IMR-90 (cell line): ENCODE results near the gene GADD45A. TPM values are rescaled to one million over a fixed set of nuclear protein-coding genes. Genes with fewer than 3 reads are reported as not detected.

Source experiments
- ATAC-seq: fragments of 200-7000 bp; cut with Tn5 transposase; 2 replicates; pipeline ENCODE4 v1.9.1; 2020; ENCODE audit warnings: low read depth, mild to moderate bottlenecking, moderate library complexity
- BruUV-seq: library from RNA; stranded (reverse); fragments of 400-500 nt; replicated peaks from 2 replicates; lab custom pipeline; 2021; lab: Mats Ljungman, UMichigan
- CTCF ChIA-PET: fragments of 300-600 bp; formaldehyde crosslinking; extraction: SDS; loops from one replicate; lab custom pipeline; 2021; ENCODE audit warnings: antibody characterized with exemption; lab: Yijun Ruan, JAX
- POLR2A ChIA-PET: fragments of 300-600 bp; sonication (Branson Sonifier 250); formaldehyde crosslinking; loops from one replicate; lab custom pipeline; 2022; ENCODE audit warnings: antibody characterized with exemption; ENCODE audit not compliant: unreplicated experiment; lab: Charles Lee
- DNase-seq: peaks from one replicate; pipeline ENCODE4 v3.0.0; 2013
- H2AFZ ChIP-seq: replicated peaks from 2 replicates; pipeline ENCODE3; 2013; ENCODE audit warnings: low read length, mild to moderate bottlenecking; ENCODE audit not compliant: poor library complexity
- H2AK5ac ChIP-seq: 2 replicates; pipeline ENCODE4 v1.6.1; 2013; ENCODE audit warnings: low read depth, low read length, inconsistent platforms
- H2AK9ac ChIP-seq: replicated peaks from 2 replicates; pipeline ENCODE3; 2013; ENCODE audit warnings: mild to moderate bottlenecking, low read depth, low read length, moderate library complexity; ENCODE audit not compliant: poor library complexity
- H2BK120ac ChIP-seq: 2 replicates; pipeline ENCODE4 v1.6.1; 2013; ENCODE audit warnings: low read depth, low read length, inconsistent platforms
- H2BK15ac ChIP-seq: 3 replicates; pipeline ENCODE4 v1.6.1; 2013; ENCODE audit warnings: low read depth, low read length, inconsistent platforms
- H2BK20ac ChIP-seq: 2 replicates; pipeline ENCODE4 v1.6.1; 2013; ENCODE audit warnings: low read depth, mild to moderate bottlenecking, inconsistent platforms, low read length, moderate library complexity
- H2BK5ac ChIP-seq: 2 replicates; pipeline ENCODE4 v1.6.1; 2013; ENCODE audit warnings: mild to moderate bottlenecking, low read depth, low read length, inconsistent platforms; ENCODE audit not compliant: poor library complexity, severe bottlenecking
- H3K14ac ChIP-seq: replicated peaks from 2 replicates; pipeline ENCODE4 v1.6.1; 2013; ENCODE audit warnings: low read depth, low read length, inconsistent platforms
- H3K18ac ChIP-seq: 2 replicates; pipeline ENCODE4 v1.6.1; 2013; ENCODE audit warnings: low read depth, low read length, control low read depth
- H3K23ac ChIP-seq: 2 replicates; pipeline ENCODE4 v1.6.1; 2013; ENCODE audit warnings: low read depth, low read length, inconsistent platforms
- H3K27ac ChIP-seq: 2 replicates; pipeline ENCODE4 v1.5.1; 2013; ENCODE audit warnings: mild to moderate bottlenecking, control low read depth, low read length; ENCODE audit not compliant: insufficient read depth
- H3K27me3 ChIP-seq: 2 replicates; pipeline ENCODE4 v1.6.1; 2013; ENCODE audit warnings: low read length; ENCODE audit not compliant: control insufficient read depth, insufficient read depth
- H3K36me3 ChIP-seq: 2 replicates; pipeline ENCODE4 v1.6.1; 2013; ENCODE audit warnings: low read length, mixed read lengths; ENCODE audit not compliant: control insufficient read depth, insufficient read depth
- H3K4ac ChIP-seq: 2 replicates; pipeline ENCODE4 v1.6.1; 2013; ENCODE audit warnings: low read depth, low read length, inconsistent platforms
- H3K4me1 ChIP-seq: 2 replicates; pipeline ENCODE4 v1.6.1; 2013; ENCODE audit warnings: low read length, mixed read lengths; ENCODE audit not compliant: control insufficient read depth, insufficient read depth
- H3K4me2 ChIP-seq: 2 replicates; pipeline ENCODE4 v1.6.1; 2013; ENCODE audit warnings: low read depth, mild to moderate bottlenecking, control low read depth, low read length, moderate library complexity
- H3K4me3 ChIP-seq: 2 replicates; pipeline ENCODE4 v1.5.1; 2013; ENCODE audit warnings: low read depth, mild to moderate bottlenecking, control low read depth, low read length, moderate library complexity; ENCODE audit not compliant: insufficient read depth
- H3K56ac ChIP-seq: 2 replicates; pipeline ENCODE4 v1.6.1; 2013; ENCODE audit warnings: low read length, inconsistent platforms; ENCODE audit not compliant: insufficient read depth; ENCODE audit errors: extremely low read depth
- H3K79me1 ChIP-seq, 2 experiments: 2 replicates each; pipeline ENCODE4 v1.6.1; 2013; ENCODE audit warnings: low read length in 2 of 2, inconsistent platforms in 1 of 2, low read depth in 1 of 2
- H3K9ac ChIP-seq: 2 replicates; pipeline ENCODE4 v1.6.1; 2013; ENCODE audit warnings: low read depth, low read length, control low read depth
- H3K9me1 ChIP-seq: 2 replicates; pipeline ENCODE4 v1.6.1; 2013; ENCODE audit warnings: low read length, inconsistent platforms; ENCODE audit not compliant: insufficient read depth
- H3K9me3 ChIP-seq: 2 replicates; pipeline ENCODE4 v1.6.1; 2013; ENCODE audit warnings: low read length; ENCODE audit not compliant: control insufficient read depth, insufficient read depth
- H4K20me1 ChIP-seq: 2 replicates; pipeline ENCODE4 v1.6.1; 2013; ENCODE audit warnings: low read length, inconsistent platforms; ENCODE audit not compliant: insufficient read depth
- H4K5ac ChIP-seq: 2 replicates; pipeline ENCODE4 v1.6.1; 2013; ENCODE audit warnings: mild to moderate bottlenecking, low read depth, low read length, control low read depth
- H4K8ac ChIP-seq, 2 experiments: 2 replicates each; pipeline ENCODE4 v1.6.1; 2013; ENCODE audit warnings: low read depth in 2 of 2, low read length in 2 of 2, control low read depth in 1 of 2, inconsistent platforms in 1 of 2
- H4K91ac ChIP-seq: 2 replicates; pipeline ENCODE4 v1.6.1; 2013; ENCODE audit warnings: low read depth, low read length, inconsistent platforms; ENCODE audit not compliant: insufficient read depth
- BHLHE40 ChIP-seq: fragments of 150-350 bp; IDR thresholded peaks from 2 replicates; pipeline ENCODE4 v1.6.1; 2016; ENCODE audit warnings: mild to moderate bottlenecking, low read depth, low read length
- CEBPB ChIP-seq: IDR thresholded peaks from 2 replicates; pipeline ENCODE4 v1.6.1; 2012; ENCODE audit warnings: low read depth, low read length, improper control_type of control experiment
- CTCF ChIP-seq: conservative IDR thresholded peaks from 2 replicates; pipeline ENCODE4 v1.5.1; 2012; ENCODE audit warnings: mild to moderate bottlenecking, low read depth, low read length, improper control_type of control experiment
- FOS ChIP-seq: fragments of 150-350 bp; IDR thresholded peaks from 2 replicates; pipeline ENCODE4 v1.6.1; 2016; ENCODE audit warnings: low read depth, low read length
- MAZ ChIP-seq: IDR thresholded peaks from 2 replicates; pipeline ENCODE4 v1.6.1; 2012; ENCODE audit warnings: low read depth, mild to moderate bottlenecking, low read length, improper control_type of control experiment, moderate library complexity, borderline replicate concordance
- MXI1 ChIP-seq: IDR thresholded peaks from 2 replicates; pipeline ENCODE4 v1.6.1; 2012; ENCODE audit warnings: low read depth, mild to moderate bottlenecking, low read length, moderate library complexity, borderline replicate concordance
- NFE2L2 ChIP-seq: fragments of 150-350 bp; IDR thresholded peaks from 2 replicates; pipeline ENCODE4 v1.6.1; 2016; ENCODE audit warnings: low read depth, mild to moderate bottlenecking, low read length
- POLR2A ChIP-seq: IDR thresholded peaks from 2 replicates; pipeline ENCODE4 v1.6.1; 2012; ENCODE audit warnings: mild to moderate bottlenecking, low read depth, low read length
- RAD21 ChIP-seq: IDR thresholded peaks from 2 replicates; pipeline ENCODE4 v1.6.1; 2012; ENCODE audit warnings: low read length, improper control_type of control experiment
- RCOR1 ChIP-seq: IDR thresholded peaks from 2 replicates; pipeline ENCODE4 v1.6.1; 2012; ENCODE audit warnings: mild to moderate bottlenecking, low read length, improper control_type of control experiment; ENCODE audit not compliant: insufficient replicate concordance
- RFX5 ChIP-seq: IDR thresholded peaks from 2 replicates; pipeline ENCODE4 v1.8.0; 2012; ENCODE audit warnings: low read depth, mild to moderate bottlenecking, low read length, moderate library complexity
- SMC3 ChIP-seq: fragments of 150-350 bp; IDR thresholded peaks from 2 replicates; pipeline ENCODE4 v1.6.1; 2016; ENCODE audit warnings: low read depth, mild to moderate bottlenecking, antibody characterized with exemption, low read length, moderate library complexity
- USF2 ChIP-seq: fragments of 150-350 bp; IDR thresholded peaks from 2 replicates; pipeline ENCODE4 v1.6.1; 2017; ENCODE audit warnings: mild to moderate bottlenecking, antibody characterized with exemption, low read length, low read depth
- dilution Hi-C: fragments of 300-500 bp; cut with HindIII; formaldehyde crosslinking; loops from one replicate; pipeline ENCODE4 v1.14.3; 2018; ENCODE audit warnings: low sequenced_read_pairs; ENCODE audit not compliant: unreplicated experiment
- in situ Hi-C: fragments of 300-500 bp; cut with MboI; formaldehyde crosslinking; loops from 3 replicates; pipeline ENCODE4 v1.14.3; 2019; ENCODE audit warnings: low sequenced_read_pairs, inconsistent platforms, mixed read lengths
- intact Hi-C: fragments of 100-400 bp; cut with micrococcal nuclease; formaldehyde crosslinking; loops from 2 replicates; pipeline ENCODE4 v1.10.0; 2022
- polyA plus RNA-seq, 3 experiments: library from polyadenylated mRNA; depleted of rRNA; stranded (reverse); fragments of >200 nt; gene quantifications; 2 replicates each; pipeline ENCODE4 v1.2.3, GENCODE V29; 2012; ENCODE audit warnings: low replicate concordance in 1 of 3
- total RNA-seq: library from RNA; depleted of rRNA; stranded (reverse); fragments of >200 nt; gene quantifications from 2 replicates; pipeline ENCODE4 v1.2.3, GENCODE V29; 2012
- TF ChIP-seq, protein P1 (sequence below): fragments of 150-350 bp; IDR thresholded peaks from 2 replicates; pipeline ENCODE4 v1.6.1; 2016; ENCODE audit warnings: low read depth, mild to moderate bottlenecking, low read length, moderate library complexity, borderline replicate concordance

The GADD45A gene
- total and polyA plus RNA-seq, 2 of the 4 experiments (the other 2 are of a cell fraction), result 10.9 to 114 TPM

- TF ChIP-seq FOS (0 out of 2 replicates have a peak, but pooled peaks have one; percentile 12), NFE2L2 (0 out of 2 replicates have a peak, but pooled peaks have one; percentile 33), RFX5 (peak; percentile 34; the same call in 1 of the 2 replicates), CEBPB (no peak), MXI1 (peak; percentile 89; the same call in 1 of the 2 replicates)
These were observed at the start of gene GADD45A (continued) for GRCh38 chr1:67685067-67685557.

- H3K27ac ChIP-seq, result no peak overlapping the region
- ChIA-PET CTCF (interaction anchor here (0.6 kb wide), 1 partner anchor 8 kb away, joined by 6 read pairs; no protein-coding TSS in a partner anchor), POLR2A (no interaction called here)
- no peaks in the 10 kb centered on the region for H3K9me1 ChIP-seq
- H3K4me3 ChIP-seq, result no peak overlapping the region
- H2AK9ac ChIP-seq, result no peak overlapping the region
- no peak overlapping the region for H4K91ac ChIP-seq
- no peak overlapping the region for H2AFZ ChIP-seq
- H3K9ac ChIP-seq, result no peak overlapping the region
- no peak overlapping the region for H2BK5ac ChIP-seq
- in situ Hi-C loops, result no loop called here
- no peak overlapping the region for H3K56ac ChIP-seq
- H3K18ac ChIP-seq, result no peak overlapping the region
- H3K9me3 ChIP-seq, result no peaks in the 10 kb centered on the region
- no peaks in the 10 kb centered on the region for H3K79me1 ChIP-seq
- no peak overlapping the region for H3K4me2 ChIP-seq
- no peaks in the 10 kb centered on the region for H4K20me1 ChIP-seq
- no peak for ATAC-seq
- no peak overlapping the region for H3K14ac ChIP-seq
- intact Hi-C loops, result no loop called here
- BruUV-seq, result no TSS peak
- dilution Hi-C loops, result no loop called here
- no peak overlapping the region for H2AK5ac ChIP-seq
- no peak overlapping the region for H2BK120ac ChIP-seq
- H3K36me3 ChIP-seq, result no peaks in the 10 kb centered on the region
- no peak overlapping the region for H4K5ac ChIP-seq
- H4K8ac ChIP-seq, result no peak overlapping the region
- no peaks in the 10 kb centered on the region for H3K4me1 ChIP-seq
- no peaks in the 10 kb centered on the region; the same call in 1 of the 2 replicates for H3K27me3 ChIP-seq
- H3K4ac ChIP-seq, result no peak overlapping the region
- no peak overlapping the region for H2BK15ac ChIP-seq
- H3K23ac ChIP-seq, result no peak overlapping the region
- no peak overlapping the region for H2BK20ac ChIP-seq
- no peak for DNase-seq
- no peak for TF ChIP-seq CEBPB
- no peak for TF ChIP-seq RFX5
- TF ChIP-seq SMC3, result no peak
- TF ChIP-seq FOS, result no peak
- no peak for TF ChIP-seq USF2
- no peak for TF ChIP-seq RAD21
- no peak for TF ChIP-seq NFE2L2
- TF ChIP-seq, protein P1, sequence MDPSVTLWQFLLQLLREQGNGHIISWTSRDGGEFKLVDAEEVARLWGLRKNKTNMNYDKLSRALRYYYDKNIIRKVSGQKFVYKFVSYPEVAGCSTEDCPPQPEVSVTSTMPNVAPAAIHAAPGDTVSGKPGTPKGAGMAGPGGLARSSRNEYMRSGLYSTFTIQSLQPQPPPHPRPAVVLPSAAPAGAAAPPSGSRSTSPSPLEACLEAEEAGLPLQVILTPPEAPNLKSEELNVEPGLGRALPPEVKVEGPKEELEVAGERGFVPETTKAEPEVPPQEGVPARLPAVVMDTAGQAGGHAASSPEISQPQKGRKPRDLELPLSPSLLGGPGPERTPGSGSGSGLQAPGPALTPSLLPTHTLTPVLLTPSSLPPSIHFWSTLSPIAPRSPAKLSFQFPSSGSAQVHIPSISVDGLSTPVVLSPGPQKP, result no peak
- TF ChIP-seq BHLHE40, result no peak
- no peak for TF ChIP-seq MAZ
- TF ChIP-seq POLR2A, result no peak
- TF ChIP-seq RCOR1, result no peak
- no peak for TF ChIP-seq CTCF
These were observed 48.9 kb upstream of the GADD45A start for GRCh38 chr1:67636146-67636545.
